ENCODE measurements around the gene ANKHD1.

GRCh38 chr5:140366589-140367255 lies 34.9 kb upstream of the ANKHD1 start:
- TF ChIP-seq CTCF (conservative IDR thresholded peaks at IDR 0.05 in 1 of 2, IDR thresholded peaks at IDR 0.05 in 1 of 2; ENCODE audit: low read depth in 1 of 2, low read length in 2 of 2) (no peak), EZH2 (IDR thresholded peaks at IDR 0.05; ENCODE audit: low read length, missing control alignments) (no peak)

Data from fibroblast of lung (primary cell).